Astrocyte of the spinal cord (primary cell): ENCODE results near the gene SMIM29.

Experiments used
- DNase-seq: peaks from one replicate; pipeline ENCODE4 v3.0.0; 2011; ENCODE audit warnings: low read depth, low spot score
- H3K4me3 ChIP-seq: 2 replicates; pipeline ENCODE4 v1.5.1; 2011; ENCODE audit warnings: low read depth, mild to moderate bottlenecking, low read length, moderate library complexity
- CTCF ChIP-seq: IDR thresholded peaks from 2 replicates; pipeline ENCODE4 v1.5.1; 2012; ENCODE audit warnings: low read depth, mild to moderate bottlenecking, low read length, inconsistent platforms
- in situ Hi-C: cut with HindIII; loops from 2 replicates; pipeline ENCODE4 v1.10.0; 2017; ENCODE audit warnings: low sequenced_read_pairs

Gene SMIM29

GRCh38 chr6:34248727-34249468, at the start of gene SMIM29:
Gene SMIM29 (minus strand): TSS chr6:34249006. CDS start chr6:34247791, 1,215 bp downstream.
- in situ Hi-C loops, result no loop called here
- DNase-seq, result peak; percentile 96

GRCh38 chr6:34295721-34296120, 46.9 kb upstream of the SMIM29 start:
- in situ Hi-C loops, result no loop called here
- TF ChIP-seq CTCF, result no peak
- DNase-seq, result no peak
- H3K4me3 ChIP-seq, result no peak overlapping the region

More at GRCh38 chr6:34248727-34249468, at the start of gene SMIM29:
- peak; percentile 73 for TF ChIP-seq CTCF
- H3K4me3 ChIP-seq, result peak within 1 kb of the TSS; percentile 86

- no peak for DNase-seq
- TF ChIP-seq CTCF, result no peak
These were observed 44.1 kb upstream of the SMIM29 start for GRCh38 chr6:34292954-34293353.

GRCh38 chr6:34289137-34289536, 40.3 kb upstream of the SMIM29 start:
- no peak for DNase-seq
- in situ Hi-C loops, result no loop called here
- H3K4me3 ChIP-seq, result no peak overlapping the region
- no peak for TF ChIP-seq CTCF

More at GRCh38 chr6:34292954-34293353, 44.1 kb upstream of the SMIM29 start:
- in situ Hi-C loops, result no loop called here
- no peak overlapping the region for H3K4me3 ChIP-seq

GRCh38 chr6:34288581-34288980, 39.8 kb upstream of the SMIM29 start:
- in situ Hi-C loops, result no loop called here
- DNase-seq, result no peak
- H3K4me3 ChIP-seq, result no peak overlapping the region
- TF ChIP-seq CTCF, result no peak

GRCh38 chr6:34285448-34286164, 36.8 kb upstream of the SMIM29 start:
- no peak overlapping the region for H3K4me3 ChIP-seq
- no peak for DNase-seq
- in situ Hi-C loops, result no loop called here

More at GRCh38 chr6:34285448-34286164, 36.8 kb upstream of the SMIM29 start:
- TF ChIP-seq CTCF, result no peak
